Measurements from ENCODE around the gene LRCH3. TPM values are rescaled to one million over a fixed set of nuclear protein-coding genes. Genes with fewer than 3 reads are reported as not detected.
"Not testable (repeated sequence)": the region's sequence is repeated elsewhere in the genome, so short reads cannot be mapped to it uniquely, and the experiment has no call there.

Gene LRCH3
- total RNA-seq, 1 experiment from 2014 or later = 93.7 TPM

- in situ Hi-C loops (cut with HindIII; ENCODE audit: low pct_unique_long_range_greater_than_20kb, low sequenced_read_pairs) = no loop called here
- no peak for DNase-seq (ENCODE audit: low read depth, low spot score)
Measured at GRCh38 chr3:197866035-197866434, 75.0 kb downstream of the LRCH3 start.

DNA sequence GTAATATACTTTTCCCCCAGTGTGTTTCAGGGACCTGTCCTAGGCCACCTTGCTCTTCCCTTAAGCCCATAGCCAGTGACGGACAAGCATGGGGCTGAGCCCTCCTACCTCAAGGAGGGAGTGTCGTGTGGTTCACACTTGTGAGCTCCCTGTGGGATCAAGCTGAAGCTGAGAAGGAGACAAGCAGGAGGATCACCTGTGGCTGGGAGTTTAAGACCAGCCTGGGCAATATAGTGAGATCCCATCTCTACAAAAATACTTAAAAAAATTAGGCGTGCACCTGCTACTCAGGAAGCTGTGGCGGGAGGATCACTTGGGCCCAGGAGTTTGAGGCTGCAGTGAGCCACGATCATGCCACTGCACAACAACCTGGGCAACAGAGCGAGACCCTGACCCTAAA is 82.3 kb downstream of the LRCH3 start:
- in situ Hi-C loops (cut with HindIII; ENCODE audit: low pct_unique_long_range_greater_than_20kb, low sequenced_read_pairs) = no loop called here

DNA sequence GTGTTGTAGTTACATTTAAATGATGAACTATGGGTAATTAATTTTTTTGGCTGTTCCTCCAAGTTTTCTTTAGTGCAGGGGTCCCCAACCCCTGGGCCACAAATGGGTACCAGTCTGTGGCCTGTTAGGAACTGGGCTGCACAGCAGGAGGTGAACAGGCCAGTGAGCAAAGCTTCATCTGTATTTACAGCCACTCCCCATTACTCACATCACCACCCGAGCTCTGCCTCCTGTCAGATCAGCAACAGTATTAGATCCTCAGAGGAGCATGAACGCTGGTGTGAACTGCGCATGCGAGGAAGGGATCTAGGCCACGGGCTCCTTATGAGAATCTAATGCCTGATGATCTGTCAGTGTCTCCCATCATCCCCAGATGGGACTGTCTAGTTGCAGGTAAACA is 83.0 kb downstream of the LRCH3 start:
- in situ Hi-C loops (cut with HindIII; ENCODE audit: low pct_unique_long_range_greater_than_20kb, low sequenced_read_pairs) = no loop called here
- DNase-seq (ENCODE audit: low read depth, low spot score) = no peak

More for the DNA sequence above, 82.3 kb downstream of the LRCH3 start:
- DNase-seq (ENCODE audit: low read depth, low spot score) = no peak

- DNase-seq (ENCODE audit: low read depth, low spot score) = no peak
- in situ Hi-C loops (cut with HindIII; ENCODE audit: low pct_unique_long_range_greater_than_20kb, low sequenced_read_pairs) = no loop called here
Measured at GRCh38 chr3:197874653-197875052, 83.6 kb downstream of the LRCH3 start.

GRCh38 chr3:197877902-197878301 is 86.8 kb downstream of the LRCH3 start:
- in situ Hi-C loops (cut with HindIII; ENCODE audit: low pct_unique_long_range_greater_than_20kb, low sequenced_read_pairs) = no loop called here
- no peak for DNase-seq (ENCODE audit: low read depth, low spot score)

DNA sequence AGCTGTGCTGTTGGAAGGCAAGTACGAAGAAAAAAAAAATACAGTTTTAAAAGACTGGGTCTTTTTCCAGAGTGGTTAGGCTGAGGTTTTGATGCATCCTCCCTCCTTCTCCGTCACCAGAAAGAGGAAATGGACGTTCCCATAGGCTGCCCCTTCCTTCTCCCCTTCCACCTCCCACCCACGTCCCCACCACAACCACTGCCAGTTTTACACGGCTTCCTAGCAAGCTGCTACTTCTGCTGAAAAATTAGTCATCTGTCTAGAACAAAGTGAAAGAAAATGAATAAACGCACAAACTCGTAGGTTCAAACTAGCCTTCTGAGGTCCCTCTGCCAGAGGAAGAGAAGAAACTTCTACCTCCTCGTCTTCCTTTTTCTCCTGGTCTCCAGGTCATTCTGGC is 87.4 kb downstream of the LRCH3 start:
- in situ Hi-C loops (cut with HindIII; ENCODE audit: low pct_unique_long_range_greater_than_20kb, low sequenced_read_pairs) = no loop called here
- no peak for DNase-seq (ENCODE audit: low read depth, low spot score)

DNA sequence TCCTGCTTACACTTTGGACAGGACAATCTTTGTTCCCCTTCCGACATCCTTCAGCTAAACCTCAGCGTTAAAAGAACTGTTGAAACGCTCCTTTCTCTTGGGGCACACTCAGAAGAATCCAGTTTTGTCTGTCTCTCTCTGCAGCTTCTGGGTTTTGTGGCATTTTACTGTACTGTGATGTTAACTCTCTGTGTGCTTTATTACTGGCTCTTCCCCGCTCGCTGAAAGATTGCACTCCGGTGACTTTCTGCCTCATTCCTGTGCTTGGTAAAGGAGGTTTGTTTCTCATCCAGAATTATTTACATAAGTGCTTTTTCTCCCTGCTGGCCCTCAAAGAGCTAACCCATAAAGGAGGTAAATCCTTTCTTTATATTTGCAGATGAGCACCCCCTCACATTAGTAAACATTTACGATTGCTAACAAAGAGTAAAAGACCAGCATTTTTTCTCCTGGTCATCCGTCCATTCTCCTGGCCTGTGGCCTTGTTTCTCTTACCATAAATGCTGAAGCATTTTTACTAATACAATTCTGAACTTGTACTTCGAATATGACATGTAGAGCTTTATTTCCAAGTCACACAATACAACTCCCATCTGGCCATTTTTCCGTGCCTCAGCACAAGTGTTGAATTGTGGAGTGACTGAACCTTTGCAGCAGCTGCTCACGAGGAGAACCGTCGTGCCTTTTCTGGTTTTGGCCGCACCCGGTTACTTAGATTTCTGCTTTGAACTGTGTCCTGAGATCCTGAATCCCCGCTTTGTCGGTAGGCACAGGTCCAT is 89.6 kb downstream of the LRCH3 start:
- in situ Hi-C loops (cut with HindIII; ENCODE audit: low pct_unique_long_range_greater_than_20kb, low sequenced_read_pairs) = no loop called here

GRCh38 chr3:197881270-197881969 is 90.4 kb downstream of the LRCH3 start:
- DNase-seq (ENCODE audit: low read depth, low spot score) = no peak
- in situ Hi-C loops (cut with HindIII; ENCODE audit: low pct_unique_long_range_greater_than_20kb, low sequenced_read_pairs) = no loop called here

More for the DNA sequence above, 89.6 kb downstream of the LRCH3 start:
- DNase-seq (ENCODE audit: low read depth, low spot score) = peak; percentile 94

- in situ Hi-C loops (cut with HindIII; ENCODE audit: low pct_unique_long_range_greater_than_20kb, low sequenced_read_pairs) = no loop called here
- DNase-seq (ENCODE audit: low read depth, low spot score) = no peak
Measured at GRCh38 chr3:197881970-197882338, 90.9 kb downstream of the LRCH3 start.

GRCh38 chr3:197882586-197882985 is 91.5 kb downstream of the LRCH3 start:
- no peak for DNase-seq (ENCODE audit: low read depth, low spot score)

DNA sequence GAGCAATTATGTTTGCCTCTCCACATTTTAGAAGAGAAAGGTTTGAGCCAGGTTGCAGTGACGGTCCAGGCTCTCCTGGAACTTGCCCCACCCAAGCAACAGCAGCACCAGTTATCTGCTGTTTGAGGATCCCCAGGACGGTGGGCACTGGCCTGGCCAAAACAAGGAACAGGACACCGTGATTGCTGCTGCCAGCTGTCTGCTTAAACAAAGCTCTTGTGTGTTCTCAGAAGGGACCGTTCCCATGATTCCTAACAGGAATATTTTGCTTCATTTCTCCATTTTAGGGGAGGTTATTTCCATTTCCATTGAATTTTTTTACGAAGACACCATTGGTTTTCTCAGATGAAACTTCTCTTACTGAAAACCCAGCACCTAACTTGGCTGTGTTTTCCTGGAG is 92.5 kb downstream of the LRCH3 start:
- no peak for DNase-seq (ENCODE audit: low read depth, low spot score)
- in situ Hi-C loops (cut with HindIII; ENCODE audit: low pct_unique_long_range_greater_than_20kb, low sequenced_read_pairs) = no loop called here

More at GRCh38 chr3:197882586-197882985, 91.5 kb downstream of the LRCH3 start:
- in situ Hi-C loops (cut with HindIII; ENCODE audit: low pct_unique_long_range_greater_than_20kb, low sequenced_read_pairs) = no loop called here

- in situ Hi-C loops (cut with HindIII; ENCODE audit: low pct_unique_long_range_greater_than_20kb, low sequenced_read_pairs); DNase-seq (ENCODE audit: low read depth, low spot score): not testable (repeated sequence)
Measured at GRCh38 chr3:197884330-197884729, 93.3 kb downstream of the LRCH3 start.

DNA sequence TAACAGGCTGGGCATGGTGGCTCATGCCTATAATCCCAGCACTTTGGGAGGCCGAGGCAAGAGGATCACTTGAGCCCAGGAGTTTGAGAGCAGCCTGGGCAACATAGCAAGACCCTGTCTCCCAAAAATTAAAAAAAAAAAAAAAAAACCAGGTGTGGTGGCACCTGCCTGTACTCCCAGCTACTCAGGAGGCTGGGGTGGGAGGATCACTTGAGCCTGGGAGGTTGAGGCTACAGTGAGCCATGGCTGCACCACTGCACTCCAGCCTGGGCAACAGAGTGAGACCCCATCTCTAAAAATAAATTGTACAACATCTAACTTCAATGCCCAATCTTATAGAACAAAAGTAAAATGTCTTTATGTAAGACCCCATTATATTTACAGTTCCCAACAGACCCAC is 95.0 kb downstream of the LRCH3 start:
- in situ Hi-C loops (cut with HindIII; ENCODE audit: low pct_unique_long_range_greater_than_20kb, low sequenced_read_pairs); DNase-seq (ENCODE audit: low read depth, low spot score): not testable (repeated sequence)

DNA sequence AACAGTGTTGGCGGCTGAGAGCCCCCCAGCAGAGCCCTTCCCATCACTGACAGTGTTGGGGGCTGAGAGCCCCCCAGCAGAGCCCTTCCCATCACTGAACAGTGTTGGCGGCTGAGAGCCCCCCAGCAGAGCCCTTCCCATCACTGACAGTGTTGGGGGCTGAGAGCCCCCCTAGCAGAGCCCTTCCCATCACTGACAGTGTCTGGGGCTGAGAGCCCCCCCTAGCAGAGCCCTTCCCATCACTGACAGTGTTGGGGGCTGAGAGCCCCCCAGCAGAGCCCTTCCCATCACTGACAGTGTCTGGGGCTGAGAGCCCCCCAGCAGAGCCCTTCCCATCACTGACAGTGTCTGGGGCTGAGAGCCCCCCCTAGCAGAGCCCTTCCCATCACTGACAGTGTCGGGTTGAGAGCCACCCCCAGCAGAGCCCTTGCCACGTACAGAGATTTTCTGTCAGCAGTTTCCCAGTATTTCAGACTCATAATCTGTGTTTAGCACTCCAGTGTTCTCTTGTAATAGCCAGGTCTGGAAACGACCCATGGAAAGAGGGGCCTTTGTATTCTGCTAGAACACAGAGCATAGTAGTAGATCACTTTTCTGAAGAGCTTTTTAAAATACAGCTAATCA is 96.5 kb downstream of the LRCH3 start:
- in situ Hi-C loops (cut with HindIII; ENCODE audit: low pct_unique_long_range_greater_than_20kb, low sequenced_read_pairs); DNase-seq (ENCODE audit: low read depth, low spot score): not testable (repeated sequence)

GRCh38 chr3:197888511-197888910 is 97.5 kb downstream of the LRCH3 start:
- DNase-seq (ENCODE audit: low read depth, low spot score) = no peak
- in situ Hi-C loops (cut with HindIII; ENCODE audit: low pct_unique_long_range_greater_than_20kb, low sequenced_read_pairs) = no loop called here

DNA sequence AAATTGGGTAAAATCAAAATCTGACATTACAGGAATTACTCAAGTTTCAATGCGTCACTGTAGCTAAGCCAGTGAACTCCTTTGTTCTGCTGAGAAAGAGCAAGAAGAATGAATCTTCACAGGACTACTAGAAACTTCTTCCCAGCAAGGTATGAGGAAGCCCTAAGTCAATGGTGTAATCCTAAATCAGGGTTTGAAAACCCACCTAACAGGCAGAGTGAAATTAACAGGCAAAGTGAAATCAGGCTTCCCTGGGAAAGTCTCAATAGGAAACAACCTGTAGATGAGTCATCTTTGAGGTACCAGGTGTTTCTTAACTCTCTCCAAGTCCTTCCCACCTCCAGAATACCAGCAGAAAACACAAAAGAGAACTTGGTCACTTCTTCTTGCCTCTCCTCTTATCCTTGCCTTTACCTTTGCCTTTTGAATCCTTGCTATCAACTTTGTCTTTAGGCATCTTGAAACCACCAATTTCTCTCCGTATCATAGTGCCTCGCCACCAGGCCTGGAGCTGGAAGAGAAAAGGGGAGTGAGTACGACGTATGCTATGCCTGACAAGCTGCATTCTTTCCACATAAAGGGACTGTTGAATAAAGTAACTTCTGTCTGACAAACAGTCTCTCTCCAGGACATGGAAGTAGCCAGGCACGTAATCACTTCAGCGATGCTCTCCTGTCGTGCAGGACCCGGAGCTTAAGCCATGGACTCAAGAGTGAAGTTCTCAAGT is 98.3 kb downstream of the LRCH3 start:
- in situ Hi-C loops (cut with HindIII; ENCODE audit: low pct_unique_long_range_greater_than_20kb, low sequenced_read_pairs) = no loop called here

GRCh38 chr3:197890693-197891092 is 99.6 kb downstream of the LRCH3 start:
- in situ Hi-C loops (cut with HindIII; ENCODE audit: low pct_unique_long_range_greater_than_20kb, low sequenced_read_pairs) = no loop called here
- no peak for DNase-seq (ENCODE audit: low read depth, low spot score)

More for the DNA sequence above, 98.3 kb downstream of the LRCH3 start:
- no peak for DNase-seq (ENCODE audit: low read depth, low spot score)

- no peak for DNase-seq (ENCODE audit: low read depth, low spot score)
- in situ Hi-C loops (cut with HindIII; ENCODE audit: low pct_unique_long_range_greater_than_20kb, low sequenced_read_pairs) = no loop called here
Measured at GRCh38 chr3:197892162-197892561, 101.1 kb downstream of the LRCH3 start.

Data from SK-MEL-5 (cell line).